HG03045 (cell line): Measurements from ENCODE around the gene GTF3A.
A peak's percentile ranks its signal among the peaks of the same experiment; 100 is the strongest.

Experiments used
- ATAC-seq: cut with Tn5 transposase; IDR thresholded peaks from one replicate; pipeline ENCODE4 v1.9.1; 2021; ENCODE audit warnings: mild to moderate bottlenecking, moderate library complexity; ENCODE audit not compliant: unreplicated experiment

GTF3A gene

DNA sequence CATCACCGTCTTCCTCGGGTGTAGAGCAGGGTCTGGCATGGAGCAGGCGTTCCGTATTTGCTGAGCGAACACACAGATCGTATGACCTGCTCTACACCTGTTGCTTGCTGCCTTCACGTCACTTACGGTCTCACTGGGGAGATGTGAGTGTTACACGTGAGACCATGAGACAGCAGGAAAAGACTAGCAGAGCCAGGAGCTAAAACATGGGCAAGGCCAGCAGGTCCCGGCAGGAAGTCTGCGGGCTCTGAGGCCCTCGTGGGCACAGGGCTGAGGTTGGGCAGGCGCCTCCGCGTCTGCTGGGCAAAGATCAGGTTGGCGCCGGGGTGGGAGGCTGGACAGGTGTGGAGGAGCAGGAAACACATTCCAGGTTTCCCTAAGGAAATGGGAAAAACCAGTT is 19.7 kb upstream of the GTF3A start:
- ATAC-seq: no peak

DNA sequence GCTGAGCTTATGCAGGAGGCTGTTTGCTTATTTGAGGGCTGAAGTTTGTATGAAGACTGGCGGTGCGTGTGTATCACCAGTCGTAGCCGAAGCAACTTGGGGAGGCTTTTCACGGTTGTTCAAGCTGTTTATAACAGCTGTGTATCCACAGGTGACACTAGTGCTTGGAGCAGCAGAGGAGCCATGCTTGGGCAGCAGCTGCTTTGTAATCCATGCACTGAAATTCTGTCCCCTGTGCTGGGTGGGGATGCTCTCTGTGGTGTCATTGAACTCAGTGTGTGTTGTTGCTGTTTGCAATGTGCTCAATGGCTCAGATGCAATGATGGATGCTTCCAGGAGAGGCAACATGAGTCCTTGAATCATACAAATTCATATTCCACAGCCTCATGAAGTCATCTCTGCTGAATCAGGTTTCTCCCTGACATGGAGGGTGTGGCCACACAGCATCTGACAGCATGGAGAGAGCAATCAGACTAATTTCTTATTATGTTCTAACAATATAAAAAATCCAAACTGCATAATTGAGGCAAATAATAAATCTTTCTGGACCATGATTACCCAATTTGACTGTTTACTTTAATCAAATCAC is 18.8 kb upstream of the GTF3A start:
- ATAC-seq: no peak

DNA sequence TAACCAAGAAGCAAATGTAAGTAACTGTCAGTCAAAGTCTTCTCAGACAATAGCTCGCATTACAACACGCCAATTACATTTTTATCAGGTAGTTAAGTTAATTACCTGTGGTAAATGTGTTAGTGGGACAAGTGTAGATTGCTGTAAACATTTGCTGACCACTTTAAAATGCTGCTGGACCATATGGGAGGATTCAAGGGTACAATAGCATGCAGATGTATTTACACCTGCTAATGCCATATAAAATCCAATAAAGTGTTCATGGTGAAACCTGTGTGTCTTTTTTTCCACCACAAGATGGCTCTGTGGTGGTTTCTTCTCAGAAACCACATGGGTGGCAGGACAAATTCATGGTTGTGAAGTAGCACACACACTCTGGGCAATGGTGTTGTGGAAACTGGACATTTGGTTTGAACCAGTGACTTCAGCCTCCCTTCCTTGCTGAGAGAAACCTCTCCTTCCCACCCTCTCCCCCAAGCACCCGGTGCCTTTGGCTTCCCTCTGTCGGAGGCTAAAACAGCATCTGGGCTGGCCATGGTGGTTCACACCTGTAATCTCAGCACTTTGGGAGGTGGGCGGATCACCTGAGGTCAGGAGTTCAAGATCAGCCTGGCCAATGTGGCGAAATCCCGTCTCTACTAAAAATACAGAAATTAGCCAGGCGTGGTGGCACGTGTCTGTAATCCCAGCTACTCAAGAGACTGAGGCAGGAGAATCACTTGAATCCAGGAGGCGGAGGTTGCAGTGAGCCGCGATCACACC is 18.1 kb upstream of the GTF3A start:
- ATAC-seq: no peak

DNA sequence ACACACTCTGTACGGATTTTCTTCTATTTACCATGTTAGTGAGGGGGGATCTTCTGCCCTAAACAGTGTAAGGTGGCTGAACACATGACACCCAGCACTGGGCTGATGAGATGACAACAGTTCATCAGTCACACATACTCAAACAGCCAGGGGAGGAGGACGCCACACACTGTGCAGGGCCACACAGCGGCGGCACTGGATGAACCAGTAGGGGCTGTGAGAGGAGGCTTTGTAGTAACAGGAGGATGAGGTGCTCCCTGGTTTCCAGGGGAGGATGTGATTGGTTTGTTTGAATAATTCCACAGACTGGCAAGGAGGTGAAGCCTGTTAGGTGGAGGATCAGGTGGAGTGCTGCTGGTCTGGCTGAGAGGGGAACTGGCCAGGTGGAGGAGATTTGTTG is 16.3 kb upstream of the GTF3A start:
- no peak for ATAC-seq

DNA sequence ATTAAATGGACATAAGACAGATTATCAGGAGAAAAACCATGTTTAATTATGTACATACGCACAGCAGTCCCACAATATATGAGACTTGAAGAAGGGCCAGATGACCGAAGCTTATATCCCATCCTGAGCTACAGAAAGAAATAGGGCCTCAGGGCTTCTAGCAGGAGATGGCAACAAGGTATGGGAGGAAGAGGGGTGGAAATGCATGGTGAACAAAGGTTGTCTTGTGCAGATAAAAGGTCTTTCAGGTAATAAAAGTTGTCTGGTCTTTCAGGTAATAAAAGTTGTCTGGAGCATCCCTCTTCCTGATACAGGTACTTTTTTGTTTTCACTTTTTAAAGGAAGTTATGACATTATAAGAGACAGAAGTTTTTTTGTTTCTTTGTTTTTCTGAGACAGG is 15.4 kb upstream of the GTF3A start:
- ATAC-seq: no peak

DNA sequence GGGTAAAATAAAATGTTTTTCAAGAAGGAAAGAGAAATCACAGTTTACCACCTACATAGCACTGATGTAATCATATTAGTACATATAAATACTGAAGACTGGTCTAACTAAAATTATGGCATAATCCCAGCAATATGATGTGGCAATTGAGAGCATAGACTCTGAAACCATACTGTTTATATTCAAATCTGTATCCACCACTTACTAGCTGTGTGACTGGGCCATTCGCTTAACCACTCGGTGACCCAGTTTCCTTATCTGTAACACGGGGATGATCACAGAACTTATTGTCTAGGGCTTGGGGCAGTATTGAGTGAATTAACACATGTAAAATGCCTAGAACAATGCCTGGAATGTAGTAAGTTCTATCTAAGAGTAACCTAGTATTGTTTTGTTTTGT is 13.1 kb upstream of the GTF3A start:
- no peak for ATAC-seq

DNA sequence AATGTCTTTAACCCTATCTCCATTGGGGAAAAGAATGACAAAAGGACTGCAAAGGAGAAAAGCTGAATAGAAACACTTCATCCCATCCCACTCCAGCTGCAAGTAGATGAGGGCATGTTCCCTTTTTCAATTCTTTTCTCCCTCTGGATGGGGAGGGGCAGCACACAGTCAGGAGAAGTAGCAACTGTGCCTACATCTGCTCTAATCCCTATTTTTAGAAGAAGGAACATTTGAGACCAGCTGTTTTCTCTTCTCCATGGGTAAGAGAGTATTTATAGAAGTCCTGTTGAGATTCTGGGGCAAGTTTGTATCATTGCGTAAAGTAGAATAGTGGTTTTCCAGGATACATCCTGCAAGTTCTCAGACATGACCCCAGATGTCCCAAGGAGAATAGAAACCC is 9.3 kb upstream of the GTF3A start:
- no peak for ATAC-seq

DNA sequence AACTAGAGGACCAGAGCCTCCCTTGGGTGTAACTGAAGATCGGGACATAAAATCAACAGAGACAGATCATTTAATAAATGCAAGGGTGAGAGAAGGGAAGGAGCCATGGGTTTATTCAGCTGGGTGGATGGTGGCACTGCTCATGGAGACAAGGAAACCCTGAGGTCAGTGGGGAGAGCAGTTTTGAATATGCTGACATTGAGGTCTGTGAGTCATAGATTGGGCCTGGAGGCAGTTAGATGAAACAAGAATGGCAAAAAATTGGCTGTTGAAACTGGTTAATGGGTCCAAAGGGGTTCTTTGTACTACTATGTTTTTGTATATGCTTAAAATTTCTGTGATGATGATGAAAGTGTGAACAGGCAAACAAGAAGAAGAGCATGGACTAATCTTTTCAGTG is 5.1 kb upstream of the GTF3A start:
- ATAC-seq: no peak

DNA sequence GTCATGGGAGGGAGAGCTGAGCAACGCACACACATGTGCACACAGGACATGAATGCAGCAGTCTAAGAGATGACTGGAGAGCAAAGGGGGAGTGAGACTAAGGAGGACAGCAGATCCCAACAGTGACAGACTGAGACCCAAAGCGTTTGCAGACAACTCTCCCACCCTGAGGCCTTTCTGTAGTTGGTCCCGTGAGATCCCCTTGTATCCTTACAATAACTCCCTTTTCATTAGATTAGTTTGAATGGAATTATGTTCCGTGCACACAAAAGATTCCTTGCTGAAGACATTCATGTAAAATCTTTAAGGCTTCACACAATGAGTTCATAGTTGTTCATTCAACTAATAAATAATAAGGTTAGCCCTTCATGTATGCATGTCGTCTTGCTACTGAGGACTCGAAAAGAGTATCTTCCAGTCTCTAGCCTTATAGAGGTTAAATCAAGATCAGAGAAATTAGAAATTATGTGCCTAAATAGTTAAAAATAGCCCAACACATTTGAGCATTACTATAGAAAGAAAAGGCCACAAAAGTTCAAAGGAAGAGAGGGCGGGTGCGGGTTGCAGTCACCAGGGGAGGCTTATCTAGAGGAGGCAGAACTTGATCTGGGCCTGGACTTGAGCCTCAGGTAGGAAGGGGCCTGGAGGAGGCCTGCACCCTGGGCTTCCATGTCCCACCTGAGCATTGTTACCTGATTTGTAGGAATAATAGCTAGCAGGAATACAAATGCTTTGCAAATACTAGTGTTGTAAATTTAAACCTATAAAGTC is 3.1 kb upstream of the GTF3A start:
- no peak for ATAC-seq

DNA sequence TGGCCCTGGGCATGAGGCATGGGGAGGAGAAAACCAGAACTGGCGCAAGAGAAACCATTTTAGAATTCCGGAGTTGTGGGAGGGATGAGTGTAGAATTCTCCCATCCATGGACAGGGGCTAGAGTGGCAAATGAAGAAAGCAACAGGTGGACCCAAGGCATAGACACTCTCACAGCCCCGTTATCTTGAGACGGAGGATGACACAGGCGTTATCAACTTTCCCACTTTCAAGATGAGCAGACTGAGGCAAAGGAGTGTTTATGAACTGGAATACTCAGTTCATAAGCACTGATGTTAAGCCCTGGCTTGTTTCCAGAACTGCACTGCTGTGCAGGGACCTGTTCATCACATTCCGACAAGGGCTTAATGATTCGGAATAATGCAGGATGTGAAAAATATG is 1.1 kb upstream of the GTF3A start:
- no peak for ATAC-seq

DNA sequence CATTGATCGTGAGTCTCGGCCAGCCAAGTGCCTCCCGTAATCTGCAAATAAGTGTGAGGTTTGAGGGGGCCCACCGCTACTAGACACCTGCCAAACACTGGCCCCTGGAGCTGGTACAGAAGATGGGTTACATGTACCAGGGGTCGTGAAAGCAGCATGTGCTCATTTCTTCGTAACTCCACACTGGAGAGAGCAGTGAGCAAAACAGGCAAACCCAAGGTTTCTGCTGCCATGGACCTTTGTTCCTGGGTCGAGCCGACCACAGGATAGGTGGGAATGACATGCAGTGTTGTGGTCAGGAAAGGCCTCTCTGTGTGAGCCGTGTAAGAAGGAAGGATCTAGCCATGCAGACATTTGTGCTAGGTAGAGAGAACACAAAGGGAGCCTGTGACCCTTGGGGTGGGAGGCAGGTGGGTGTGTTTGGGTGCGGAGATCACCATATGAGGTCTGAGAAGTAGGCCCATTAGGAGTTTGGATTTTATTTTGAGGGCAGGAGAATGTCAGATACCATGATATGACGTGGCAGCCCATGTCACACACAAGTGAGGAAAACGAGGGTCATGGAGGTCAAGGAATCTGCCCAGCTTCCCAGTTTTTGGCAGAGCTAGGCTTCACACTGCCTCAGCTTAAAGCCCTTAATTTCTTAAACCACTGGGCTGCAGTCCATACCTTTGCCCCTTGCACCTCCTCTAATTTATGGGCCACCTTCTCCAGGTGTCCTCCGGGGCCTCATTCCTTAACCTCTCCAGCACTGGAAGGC is 919 bp downstream of the GTF3A start:
- ATAC-seq: no peak

DNA sequence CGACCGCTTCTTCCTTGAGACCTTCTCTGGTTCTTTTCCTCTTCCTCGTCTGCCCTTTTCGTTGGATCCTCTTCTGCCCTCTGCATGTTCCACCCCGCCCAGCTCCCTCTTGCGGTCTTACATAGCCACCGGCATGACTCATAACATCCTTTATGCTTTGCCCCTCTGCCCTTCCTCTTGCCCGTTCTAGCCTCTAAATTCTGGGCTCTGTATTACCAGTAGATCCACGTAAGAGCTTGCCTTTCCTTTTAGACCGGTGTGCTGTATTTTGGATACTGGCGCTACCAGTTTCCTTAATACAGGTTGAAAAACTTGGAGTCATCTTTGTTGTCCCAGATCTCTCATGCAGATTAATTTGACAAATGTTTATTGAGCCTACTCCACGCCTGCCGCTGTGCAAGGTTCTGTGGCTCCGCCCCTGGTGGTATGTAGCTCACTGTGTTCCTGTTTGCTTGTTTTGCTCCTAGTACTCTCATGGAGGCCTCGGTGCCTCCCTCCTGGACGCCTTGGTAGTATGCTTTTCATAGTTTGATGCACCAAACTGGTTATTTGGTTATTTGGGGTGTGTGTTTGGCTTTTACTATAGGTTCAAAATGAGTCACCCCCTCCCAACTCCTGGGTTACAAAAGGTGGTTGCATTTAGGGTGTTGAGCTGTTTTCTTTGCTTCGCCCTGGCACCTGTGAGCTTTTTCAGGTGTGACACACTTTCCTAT is 1.7 kb downstream of the GTF3A start:
- peak; percentile 55 for ATAC-seq

DNA sequence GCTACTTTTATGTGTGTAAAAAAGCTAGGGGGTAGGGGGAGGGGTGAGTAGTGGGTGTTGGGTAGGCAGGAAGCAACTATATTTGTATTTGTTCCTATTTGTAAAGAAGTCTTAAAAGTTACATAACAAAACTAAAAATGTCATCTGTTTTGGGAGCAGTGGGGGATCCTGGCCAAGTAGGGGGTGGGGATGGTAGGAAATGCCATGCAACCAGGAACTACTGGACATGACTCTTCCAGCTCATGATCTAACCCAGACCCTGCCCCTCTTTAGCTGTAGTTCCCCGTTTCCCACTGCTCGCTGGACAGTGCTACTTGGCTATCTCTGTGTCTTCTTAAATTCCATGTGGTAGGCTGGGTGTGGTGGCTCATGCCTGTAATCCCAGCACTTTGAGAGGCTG is 3.2 kb downstream of the GTF3A start:
- no peak for ATAC-seq

DNA sequence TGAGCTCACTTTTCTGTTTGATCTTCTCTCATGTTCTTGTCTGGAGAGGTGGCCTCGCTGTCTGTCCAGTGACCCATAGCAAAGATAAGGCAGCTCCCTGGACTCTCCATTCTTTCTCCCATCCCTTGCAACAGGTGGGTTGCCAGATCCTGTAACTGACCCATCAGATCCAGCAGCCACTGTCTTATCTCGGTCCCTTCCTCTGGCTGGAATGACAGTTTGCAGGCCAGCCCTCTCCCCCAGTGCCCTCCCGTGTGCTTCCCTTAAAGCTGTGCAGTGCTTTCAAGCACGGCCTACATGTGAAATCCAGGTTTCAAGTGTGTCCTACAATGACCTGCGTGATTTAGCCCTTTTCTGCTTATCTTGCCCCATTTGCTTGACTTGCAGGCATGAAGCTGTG is 3.7 kb downstream of the GTF3A start:
- no peak for ATAC-seq

DNA sequence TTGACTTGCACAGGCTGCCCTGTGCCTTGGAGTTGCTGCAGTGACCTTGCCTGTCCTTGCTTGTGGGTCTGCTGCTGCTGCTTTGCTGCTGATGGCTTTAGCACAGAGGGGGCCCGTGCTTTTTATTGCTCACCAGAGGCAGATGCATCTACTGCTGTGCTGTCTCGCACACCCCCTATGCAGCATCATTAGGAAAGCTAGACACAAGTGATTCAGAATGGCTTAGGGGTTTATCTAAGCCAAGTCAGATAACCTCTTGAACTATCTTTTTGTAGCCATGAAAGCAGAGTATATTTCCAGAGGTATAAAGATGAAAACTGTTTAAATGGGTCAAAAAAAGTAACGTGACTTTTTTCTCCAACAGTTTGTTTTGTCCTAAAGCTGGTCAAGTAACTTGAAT is 7.8 kb downstream of the GTF3A start:
- ATAC-seq: no peak

DNA sequence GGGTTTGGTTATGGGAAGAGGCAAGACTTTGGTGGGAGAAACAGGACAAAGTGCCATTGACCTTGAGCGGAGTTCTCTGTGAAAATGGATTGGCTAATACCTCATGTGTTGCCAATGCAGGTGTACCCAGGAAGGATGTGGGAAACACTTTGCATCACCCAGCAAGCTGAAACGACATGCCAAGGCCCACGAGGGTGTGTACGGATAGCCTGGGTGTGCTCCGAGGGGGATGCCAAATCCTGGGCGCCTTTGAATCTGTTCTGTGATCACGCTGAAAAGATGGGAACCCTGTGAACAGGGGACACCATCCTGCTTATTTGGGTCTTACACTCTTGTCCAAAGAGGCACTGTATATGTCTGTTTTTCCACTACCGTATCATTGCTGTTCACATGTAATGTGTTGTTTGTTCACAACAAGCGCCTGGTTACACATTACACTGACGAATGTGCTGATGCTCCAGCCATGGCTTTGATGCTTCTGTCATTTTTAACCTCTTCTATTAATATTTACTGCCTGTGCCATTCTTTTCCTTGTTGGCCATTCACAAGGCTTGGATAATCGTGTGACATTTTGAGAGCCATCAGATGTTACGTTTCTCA is 8.3 kb downstream of the GTF3A start:
- ATAC-seq: no peak

DNA sequence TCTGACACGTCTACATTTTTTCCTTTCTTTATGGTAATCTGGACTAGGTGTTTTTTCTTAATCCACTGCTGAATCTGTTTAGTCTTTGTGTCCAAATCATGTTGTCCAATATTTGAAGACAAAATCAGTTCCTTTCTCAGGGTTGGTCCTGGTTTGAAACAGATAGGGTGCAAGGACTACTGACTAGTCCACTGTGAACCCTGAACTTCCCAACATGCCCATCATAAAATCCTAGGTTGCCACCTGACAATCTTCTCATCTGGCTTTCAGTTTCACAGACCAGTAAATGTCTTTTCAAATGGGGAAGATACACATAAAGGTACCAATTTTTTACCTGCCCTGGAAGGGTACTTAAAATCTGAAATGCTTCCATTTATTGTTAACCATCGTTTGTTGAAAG is 12.7 kb downstream of the GTF3A start:
- ATAC-seq: no peak

DNA sequence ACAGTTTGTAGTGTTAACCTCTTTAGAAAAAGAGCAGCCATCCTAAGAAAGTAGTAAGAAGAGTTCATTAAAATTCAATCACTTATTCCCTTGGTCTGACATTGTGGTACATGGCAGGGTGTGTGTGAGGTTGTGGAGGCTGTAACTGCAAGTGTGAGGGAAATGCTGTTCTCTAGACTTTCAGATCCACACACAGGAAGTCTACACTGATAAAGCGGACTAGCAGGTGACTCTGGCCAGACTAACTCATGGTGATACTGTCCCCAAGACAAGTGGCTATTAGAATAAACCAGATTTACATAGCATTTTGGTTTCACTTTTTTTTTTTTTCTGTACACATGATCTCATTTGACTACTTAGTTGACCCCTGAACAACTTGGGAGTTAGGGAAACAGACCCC is 16.0 kb downstream of the GTF3A start:
- no peak for ATAC-seq

DNA sequence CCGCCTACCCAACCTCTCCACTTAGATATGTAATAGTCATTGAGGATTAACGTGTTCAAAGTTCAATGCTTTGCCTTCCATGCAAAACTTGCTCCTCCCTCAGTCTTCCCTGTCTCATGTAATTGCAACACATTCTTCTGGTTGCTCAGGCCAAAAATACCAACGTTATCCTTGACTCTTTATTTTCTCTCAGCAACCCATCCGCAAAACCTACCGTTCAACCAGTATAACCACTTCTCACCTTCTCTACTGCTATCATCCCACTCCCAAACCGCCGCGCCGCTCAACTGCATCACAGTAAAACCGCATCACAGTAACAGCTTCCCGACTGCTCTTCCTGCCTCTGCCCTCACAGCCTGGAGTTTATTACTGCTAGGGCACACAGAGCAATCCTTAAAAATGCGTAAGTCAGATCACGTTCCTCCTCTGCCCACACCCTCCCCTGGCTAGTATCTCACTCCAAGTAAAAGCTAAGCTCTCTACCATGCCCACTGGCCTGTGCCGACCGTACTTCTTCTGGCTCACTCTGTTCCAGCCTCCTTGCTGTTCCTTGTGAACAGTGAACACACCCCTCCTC is 17.7 kb downstream of the GTF3A start:
- no peak for ATAC-seq

DNA sequence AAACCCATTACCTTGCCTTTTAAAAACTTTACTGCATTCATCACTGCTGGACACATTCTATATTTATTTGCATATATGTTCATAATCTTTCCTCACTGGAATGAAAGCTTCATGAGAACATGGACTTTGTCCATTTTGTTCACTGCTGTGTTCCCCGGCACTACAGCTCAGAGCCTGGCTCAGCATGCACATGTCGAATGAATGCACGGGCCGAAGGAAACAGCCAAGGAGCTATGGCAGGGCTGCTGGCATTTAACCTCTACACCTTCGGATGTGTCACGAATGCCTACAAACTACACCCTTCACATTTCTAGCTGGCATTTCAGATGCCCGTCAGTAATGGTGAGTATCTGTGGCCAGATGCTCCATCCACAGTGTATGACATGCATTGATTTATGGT is 18.4 kb downstream of the GTF3A start:
- ATAC-seq: no peak
